ENCODE results near the gene FER. TPM values are rescaled to one million over a fixed set of nuclear protein-coding genes. Genes with fewer than 3 reads are reported as not detected.

Gene FER
- total RNA-seq, 2 experiments from 2014 or later: 9.4 to 10.0 TPM

DNA sequence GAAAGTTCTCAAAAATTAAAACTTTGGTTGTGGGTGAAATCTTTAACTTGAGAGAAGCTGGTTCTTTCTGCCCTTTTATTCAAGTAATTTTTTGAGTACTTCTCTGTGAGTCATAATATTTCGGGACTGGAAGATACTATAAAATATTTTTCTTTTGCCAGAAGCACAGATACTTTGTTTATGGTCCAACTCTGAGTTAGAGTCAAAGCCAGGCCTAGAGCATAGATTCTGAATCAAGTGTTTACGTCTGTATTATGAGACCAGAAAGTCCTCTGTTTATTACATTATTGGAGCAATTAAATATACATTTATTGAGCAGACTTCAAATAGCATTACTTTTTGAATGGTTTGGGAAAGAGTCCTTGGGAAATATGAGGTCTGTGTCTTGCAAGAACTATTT is 187.9 kb downstream of the FER start:
- ChIA-PET CTCF (ENCODE audit: unreplicated experiment) (no interaction called here), POLR2A (interaction anchor here (1.1 kb wide), 1 partner anchor 15 kb away, joined by 3 read pairs; no protein-coding TSS in a partner anchor)
- Histone ChIP-seq H2AFZ (ENCODE audit: low read length) (no peak overlapping the region), H3K9me2 (ENCODE audit: insufficient read depth, low read length) (no peaks in the 10 kb centered on the region), H3K36me3 (ENCODE audit: insufficient read depth, low read length) (no peaks in the 10 kb centered on the region), H3K4me1 (ENCODE audit: insufficient read depth, low read length, poor library complexity, severe bottlenecking) (no peaks in the 10 kb centered on the region), H4K20me1 (ENCODE audit: insufficient read depth, low read length) (no peaks in the 10 kb centered on the region), H3K79me2 (ENCODE audit: insufficient read depth, low read depth, low read length) (no peaks in the 10 kb centered on the region), H3K4me2 (ENCODE audit: low read length) (no peak overlapping the region), H3K27ac (ENCODE audit: low read depth, low read length, poor library complexity, severe bottlenecking) (no peak overlapping the region), H3K9me3 (ENCODE audit: low read length) (no peaks in the 10 kb centered on the region), H3K4me3 (ENCODE audit: low read depth, low read length, poor library complexity, severe bottlenecking) (no peak overlapping the region)
- TF ChIP-seq EZH2phosphoT487 (IDR thresholded peaks at IDR 0.05; ENCODE audit: borderline replicate concordance, low read depth, low read length): no peak
- TF ChIP-seq, protein P1, sequence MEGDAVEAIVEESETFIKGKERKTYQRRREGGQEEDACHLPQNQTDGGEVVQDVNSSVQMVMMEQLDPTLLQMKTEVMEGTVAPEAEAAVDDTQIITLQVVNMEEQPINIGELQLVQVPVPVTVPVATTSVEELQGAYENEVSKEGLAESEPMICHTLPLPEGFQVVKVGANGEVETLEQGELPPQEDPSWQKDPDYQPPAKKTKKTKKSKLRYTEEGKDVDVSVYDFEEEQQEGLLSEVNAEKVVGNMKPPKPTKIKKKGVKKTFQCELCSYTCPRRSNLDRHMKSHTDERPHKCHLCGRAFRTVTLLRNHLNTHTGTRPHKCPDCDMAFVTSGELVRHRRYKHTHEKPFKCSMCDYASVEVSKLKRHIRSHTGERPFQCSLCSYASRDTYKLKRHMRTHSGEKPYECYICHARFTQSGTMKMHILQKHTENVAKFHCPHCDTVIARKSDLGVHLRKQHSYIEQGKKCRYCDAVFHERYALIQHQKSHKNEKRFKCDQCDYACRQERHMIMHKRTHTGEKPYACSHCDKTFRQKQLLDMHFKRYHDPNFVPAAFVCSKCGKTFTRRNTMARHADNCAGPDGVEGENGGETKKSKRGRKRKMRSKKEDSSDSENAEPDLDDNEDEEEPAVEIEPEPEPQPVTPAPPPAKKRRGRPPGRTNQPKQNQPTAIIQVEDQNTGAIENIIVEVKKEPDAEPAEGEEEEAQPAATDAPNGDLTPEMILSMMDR (conservative IDR thresholded peaks at IDR 0.05; ENCODE audit: low read length): no peak
- no TSS peak for BruUV-seq (replicated peaks)
- no peak for DNase-seq (ENCODE audit: low spot score)
- intact Hi-C loops (cut with micrococcal nuclease; ENCODE audit: unreplicated experiment): no loop called here

DNA sequence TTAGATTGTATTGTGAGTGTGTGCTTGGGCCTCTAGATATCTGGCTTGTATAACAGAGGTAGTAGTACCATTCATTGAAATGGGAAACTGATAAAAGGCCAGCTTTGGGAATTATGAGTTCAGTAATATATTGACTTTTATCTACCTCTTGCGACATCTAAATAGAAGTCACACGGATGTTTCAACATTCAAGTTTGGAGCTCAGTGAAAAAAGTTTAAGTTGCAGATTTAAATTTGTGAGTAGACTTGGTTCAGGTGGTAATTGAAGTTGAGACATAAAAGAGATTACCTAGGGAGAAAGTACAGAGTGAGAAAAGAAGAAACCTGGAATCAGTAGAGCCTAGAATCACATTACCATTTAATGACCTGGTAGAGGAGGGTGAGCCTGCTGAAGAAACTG is 189.5 kb downstream of the FER start:
- no peak overlapping the region for H3K27ac ChIP-seq (ENCODE audit: low read depth, low read length, poor library complexity, severe bottlenecking)
- H3K36me3 ChIP-seq (ENCODE audit: insufficient read depth, low read length): no peaks in the 10 kb centered on the region
- H3K4me3 ChIP-seq (ENCODE audit: low read depth, low read length, poor library complexity, severe bottlenecking): no peak overlapping the region
- POLR2A ChIA-PET: interaction anchor here (1.6 kb wide), 1 partner anchor 9 kb away, joined by 4 read pairs; no protein-coding TSS in a partner anchor
- no peak overlapping the region for H3K4me2 ChIP-seq (ENCODE audit: low read length)
- CTCF ChIA-PET (ENCODE audit: unreplicated experiment): no interaction called here
- H3K79me2 ChIP-seq (ENCODE audit: insufficient read depth, low read depth, low read length): no peaks in the 10 kb centered on the region
- BruUV-seq (replicated peaks): no TSS peak
- H4K20me1 ChIP-seq (ENCODE audit: insufficient read depth, low read length): no peaks in the 10 kb centered on the region
- no peaks in the 10 kb centered on the region for H3K9me3 ChIP-seq (ENCODE audit: low read length)
- intact Hi-C loops (cut with micrococcal nuclease; ENCODE audit: unreplicated experiment): no loop called here
- H3K9me2 ChIP-seq (ENCODE audit: insufficient read depth, low read length): no peaks in the 10 kb centered on the region
- no peak for DNase-seq (ENCODE audit: low spot score)
- TF ChIP-seq, protein P1 (conservative IDR thresholded peaks at IDR 0.05; ENCODE audit: low read length): no peak
- TF ChIP-seq EZH2phosphoT487 (IDR thresholded peaks at IDR 0.05; ENCODE audit: borderline replicate concordance, low read depth, low read length): no peak
- H2AFZ ChIP-seq (ENCODE audit: low read length): no peak overlapping the region
- no peaks in the 10 kb centered on the region for H3K4me1 ChIP-seq (ENCODE audit: insufficient read depth, low read length, poor library complexity, severe bottlenecking)

DNA sequence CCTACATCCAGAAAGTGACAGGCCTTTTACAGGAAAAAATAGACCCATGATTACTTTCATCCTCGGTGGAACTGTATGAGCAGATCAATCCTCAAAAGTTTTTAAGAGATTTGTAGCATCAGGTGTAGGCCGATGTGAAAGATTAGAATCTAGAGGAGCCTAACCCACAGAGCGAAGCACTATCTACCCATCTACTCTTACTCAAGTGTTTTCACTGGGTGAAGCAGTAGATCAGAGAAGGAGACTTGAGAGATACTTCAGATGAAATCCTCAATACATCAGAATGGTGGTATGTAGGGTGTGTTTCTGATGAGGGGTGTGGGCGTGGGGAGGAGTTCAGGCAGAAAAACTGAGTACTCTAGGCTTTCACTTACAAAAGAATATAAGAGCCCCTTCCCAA is 192.8 kb downstream of the FER start:
- BruUV-seq (replicated peaks): no TSS peak
- Histone ChIP-seq H2AFZ (ENCODE audit: low read length) (no peak overlapping the region), H3K9me3 (ENCODE audit: low read length) (no peaks in the 10 kb centered on the region), H3K9me2 (ENCODE audit: insufficient read depth, low read length) (no peaks in the 10 kb centered on the region), H4K20me1 (ENCODE audit: insufficient read depth, low read length) (no peaks in the 10 kb centered on the region), H3K4me1 (ENCODE audit: insufficient read depth, low read length, poor library complexity, severe bottlenecking) (no peaks in the 10 kb centered on the region), H3K4me2 (ENCODE audit: low read length) (no peak overlapping the region), H3K36me3 (ENCODE audit: insufficient read depth, low read length) (no peaks in the 10 kb centered on the region), H3K79me2 (ENCODE audit: insufficient read depth, low read depth, low read length) (no peaks in the 10 kb centered on the region), H3K27ac (ENCODE audit: low read depth, low read length, poor library complexity, severe bottlenecking) (no peak overlapping the region), H3K4me3 (ENCODE audit: low read depth, low read length, poor library complexity, severe bottlenecking) (no peak overlapping the region)
- CTCF ChIA-PET (ENCODE audit: unreplicated experiment): no interaction called here
- POLR2A ChIA-PET: no interaction called here
- intact Hi-C loops (cut with micrococcal nuclease; ENCODE audit: unreplicated experiment): no loop called here
- no peak for TF ChIP-seq EZH2phosphoT487 (IDR thresholded peaks at IDR 0.05; ENCODE audit: borderline replicate concordance, low read depth, low read length)
- TF ChIP-seq, protein P1 (conservative IDR thresholded peaks at IDR 0.05; ENCODE audit: low read length): no peak
- DNase-seq (ENCODE audit: low spot score): no peak

Data from OCI-LY7 (cell line).